B cell (primary cell): Measurements from ENCODE around the gene RIPOR3. TPM values are rescaled to one million over a fixed set of nuclear protein-coding genes. Genes with fewer than 3 reads are reported as not detected.

Experiments used
- ATAC-seq: fragments of 200-7000 bp; cut with Tn5 transposase; one replicate; pipeline ENCODE4 v1.10.0; 2021; ENCODE audit warnings: low read depth, mild to moderate bottlenecking, moderate number of reproducible peaks, moderate library complexity
- CTCF ChIA-PET: fragments of 350-600 bp; sonication (Branson Sonifier 250); formaldehyde crosslinking; loops from one replicate; lab custom pipeline; 2021; ENCODE audit warnings: antibody characterized with exemption, inconsistent platforms; lab: Charles Lee
- POLR2A ChIA-PET: fragments of 350-600 bp; sonication (Branson Sonifier 250); formaldehyde crosslinking; loops from one replicate; lab custom pipeline; 2021; ENCODE audit warnings: antibody characterized with exemption; lab: Charles Lee
- DNase-seq: peaks from one replicate; pipeline ENCODE4 v3.0.0; 2013
- H2AFZ ChIP-seq: 2 replicates; pipeline ENCODE4 v1.6.1; 2012; ENCODE audit warnings: mild to moderate bottlenecking, low read depth, low read length; ENCODE audit not compliant: insufficient read depth, poor library complexity, severe bottlenecking
- H3K27ac ChIP-seq, 2 donors: 1 replicate in 1 of 2; 2 replicates in 1 of 2; pipeline ENCODE4 v1.5.1; 2012 to 2013; ENCODE audit warnings: low read length in 2 of 2, mild to moderate bottlenecking in 2 of 2, moderate library complexity in 1 of 2
- H3K27me3 ChIP-seq, 4 experiments: fragments of 200-600 bp in 1 of 4; sonication (generic) in 1 of 4; replicated peaks in 1 of 4; 1 replicate in 2 of 4; 2 replicates in 2 of 4; pipeline versions ENCODE4 v1.6.1 to v1.7.0; 2013 to 2016; ENCODE audit warnings: low read length in 3 of 4, mild to moderate bottlenecking in 2 of 4, mixed read lengths in 1 of 4, moderate library complexity in 1 of 4; ENCODE audit not compliant: insufficient read depth in 4 of 4, control insufficient read depth in 3 of 4; ENCODE audit errors: control extremely low read depth in 1 of 4
- H3K36me3 ChIP-seq, 2 experiments: replicated peaks in 1 of 2; 1 replicate in 1 of 2; 2 replicates in 1 of 2; pipeline versions ENCODE4 v1.6.1 to v1.7.1; 2013; ENCODE audit warnings: low read length in 1 of 2; ENCODE audit not compliant: insufficient read depth in 2 of 2, control insufficient read depth in 1 of 2; ENCODE audit errors: control extremely low read depth in 1 of 2, extremely low read depth in 1 of 2
- H3K4me1 ChIP-seq, 2 donors: fragments of 200-600 bp in 1 of 2; sonication (generic) in 1 of 2; 1 replicate in 1 of 2; 2 replicates in 1 of 2; pipeline versions ENCODE4 v1.5.1 to v1.6.1; 2013 to 2017; ENCODE audit warnings: low read length in 2 of 2; ENCODE audit not compliant: control insufficient read depth in 2 of 2, insufficient read depth in 2 of 2
- H3K4me2 ChIP-seq: replicated peaks from 2 replicates; pipeline ENCODE3; 2012; ENCODE audit warnings: mild to moderate bottlenecking, low read depth, low read length; ENCODE audit not compliant: poor library complexity, severe bottlenecking
- H3K4me3 ChIP-seq, 5 experiments: fragments of 200-600 bp in 1 of 5; sonication (generic) in 1 of 5; 1 replicate in 3 of 5; 2 replicates in 2 of 5; pipeline versions ENCODE4 v1.5.1 to v1.7.0; 2011 to 2016; ENCODE audit warnings: low read length in 4 of 5, mild to moderate bottlenecking in 4 of 5, low read depth in 2 of 5, control low read depth in 1 of 5, moderate library complexity in 1 of 5; ENCODE audit not compliant: insufficient read depth in 1 of 5; ENCODE audit errors: control extremely low read depth in 1 of 5, extremely low read depth in 1 of 5
- H3K79me2 ChIP-seq: fragments of 200-600 bp; sonication (generic); one replicate; pipeline ENCODE4 v1.6.0; 2016; ENCODE audit warnings: low read length; ENCODE audit not compliant: control insufficient read depth, insufficient read depth
- H3K9ac ChIP-seq: fragments of 200-600 bp; sonication (generic); 2 replicates; pipeline ENCODE4 v1.6.1; 2017; ENCODE audit warnings: mild to moderate bottlenecking, low read length, moderate library complexity
- H3K9me3 ChIP-seq, 3 donors: one replicate each; pipeline versions ENCODE4 v1.6.1 to v1.7.1; 2013; ENCODE audit warnings: low read length in 2 of 3; ENCODE audit not compliant: control insufficient read depth in 2 of 3, insufficient read depth in 1 of 3; ENCODE audit errors: control extremely low read depth in 1 of 3
- H4K20me1 ChIP-seq: 2 replicates; pipeline ENCODE4 v1.6.0; 2012; ENCODE audit warnings: mild to moderate bottlenecking, low read length; ENCODE audit not compliant: insufficient read depth, control insufficient read depth, poor library complexity, severe bottlenecking
- H3K27ac Mint-ChIP-seq: one replicate; pipeline ENCODE4 v1.8.0; 2021; ENCODE audit warnings: mixed read lengths
- H3K27me3 Mint-ChIP-seq: one replicate; pipeline ENCODE4 v1.8.0; 2021; ENCODE audit warnings: mixed read lengths
- H3K4me1 Mint-ChIP-seq: one replicate; pipeline ENCODE4 v1.8.0; 2021; ENCODE audit warnings: mixed read lengths
- H3K4me3 Mint-ChIP-seq: one replicate; pipeline ENCODE4 v1.8.0; 2021; ENCODE audit warnings: mixed read lengths
- H3K9me3 Mint-ChIP-seq: one replicate; pipeline ENCODE4 v1.8.0; 2022; ENCODE audit warnings: mixed read lengths; ENCODE audit not compliant: insufficient read depth
- EZH2 ChIP-seq: IDR thresholded peaks from 2 replicates; pipeline ENCODE4 v1.6.1; 2012; ENCODE audit warnings: borderline replicate concordance, low read depth, mild to moderate bottlenecking, moderate library complexity, low read length; ENCODE audit not compliant: insufficient read depth, poor library complexity, severe bottlenecking
- WGBS: methylation state at CpG from one replicate; pipeline ENCODE4 v1.1.5; 2013; ENCODE audit warnings: missing lambda C conversion rate; ENCODE audit not compliant: insufficient coverage; 5-methylcytosine and 5-hydroxymethylcytosine counted together
- intact Hi-C: fragments of 100-400 bp; cut with micrococcal nuclease; formaldehyde crosslinking; loops from one replicate; pipeline ENCODE4 v1.10.0; 2022
- polyA plus RNA-seq: library from polyadenylated mRNA; depleted of rRNA; stranded (reverse); fragments of >200 nt; gene quantifications from 2 replicates; pipeline ENCODE4 v1.2.3, GENCODE V29; 2012
- total RNA-seq, 2 donors: library from RNA; stranded (reverse); fragments of 120-200 nt in 1 of 2; gene quantifications; 1 replicate in 1 of 2; 2 replicates in 1 of 2; pipeline versions ENCODE4 v1.2.3 to v1.2.4, GENCODE V29; 2013 to 2022
- TF ChIP-seq, protein P1 (sequence below): fragments of 200-600 bp; IDR thresholded peaks from one replicate; pipeline ENCODE4 v1.8.0; 2022; ENCODE audit warnings: antibody characterized with exemption, mild to moderate bottlenecking

The RIPOR3 gene
- total and polyA plus RNA-seq, 2 donors (not counting 1 experiment from before 2014, with no cell fraction given), result 0.09 to 0.27 TPM

- Mint-ChIP-seq H3K9me3 (no peaks in the 10 kb centered on the region), H3K4me1 (peaks cover 21% of the 10 kb centered on the region), H3K27me3 (peaks cover 4% of the 10 kb centered on the region), H3K27ac (peak overlapping the region; percentile 91), H3K4me3 (peak overlapping the region; percentile 91)
- H3K9me3 ChIP-seq, result no peaks in the 10 kb centered on the region
- ATAC-seq, result no peak
- peak overlapping the region; percentile 47 to 81 (median 69) for H3K4me3 ChIP-seq
- WGBS, result under 1% methylated on average over 35 of the region's 35 CpGs
- no peak for DNase-seq
- H3K27me3 ChIP-seq, result no peaks in the 10 kb centered on the region
- peak overlapping the region; percentile 97 for H3K4me2 ChIP-seq
- H3K27ac ChIP-seq, result peak overlapping the region; percentile 39 to 43
- POLR2A ChIA-PET, result interaction anchor here (0.7 kb wide), 1 partner anchor 618 kb away, joined by 4 read pairs; the partner anchor contains the start of gene UBE2V1
- intact Hi-C loops, result loop anchor here (1.0 to 10.0 kb wide), 11 partner anchors 64 to 1462 kb away; partner anchors contain the start of genes CEBPB, DPM1, MOCS3 and NFATC2
- peaks cover 30% of the 10 kb centered on the region for H3K79me2 ChIP-seq
- CTCF ChIA-PET, result interaction anchor here (1.1 kb wide), 1 partner anchor 64 kb away, joined by 3 read pairs; the partner anchor contains the start of gene BCAS4
- H2AFZ ChIP-seq, result peak overlapping the region; percentile 99
- H3K36me3 ChIP-seq, result no peaks in the 10 kb centered on the region
- peak overlapping the region; percentile 76 for H3K9ac ChIP-seq
- TF ChIP-seq, protein P1, sequence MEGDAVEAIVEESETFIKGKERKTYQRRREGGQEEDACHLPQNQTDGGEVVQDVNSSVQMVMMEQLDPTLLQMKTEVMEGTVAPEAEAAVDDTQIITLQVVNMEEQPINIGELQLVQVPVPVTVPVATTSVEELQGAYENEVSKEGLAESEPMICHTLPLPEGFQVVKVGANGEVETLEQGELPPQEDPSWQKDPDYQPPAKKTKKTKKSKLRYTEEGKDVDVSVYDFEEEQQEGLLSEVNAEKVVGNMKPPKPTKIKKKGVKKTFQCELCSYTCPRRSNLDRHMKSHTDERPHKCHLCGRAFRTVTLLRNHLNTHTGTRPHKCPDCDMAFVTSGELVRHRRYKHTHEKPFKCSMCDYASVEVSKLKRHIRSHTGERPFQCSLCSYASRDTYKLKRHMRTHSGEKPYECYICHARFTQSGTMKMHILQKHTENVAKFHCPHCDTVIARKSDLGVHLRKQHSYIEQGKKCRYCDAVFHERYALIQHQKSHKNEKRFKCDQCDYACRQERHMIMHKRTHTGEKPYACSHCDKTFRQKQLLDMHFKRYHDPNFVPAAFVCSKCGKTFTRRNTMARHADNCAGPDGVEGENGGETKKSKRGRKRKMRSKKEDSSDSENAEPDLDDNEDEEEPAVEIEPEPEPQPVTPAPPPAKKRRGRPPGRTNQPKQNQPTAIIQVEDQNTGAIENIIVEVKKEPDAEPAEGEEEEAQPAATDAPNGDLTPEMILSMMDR, result no peak
- TF ChIP-seq EZH2, result no peak
- H4K20me1 ChIP-seq, result no peaks in the 10 kb centered on the region
- peaks cover 15% of the 10 kb centered on the region in 2 donors for H3K4me1 ChIP-seq
These were observed 39.4 kb upstream of the RIPOR3 start for GRCh38 chr20:50730765-50731054.
